Fibroblast of skin of abdomen (primary cell): Measurements from ENCODE around the gene KDM5C. TPM values are rescaled to one million over a fixed set of nuclear protein-coding genes. Genes with fewer than 3 reads are reported as not detected.

Experiments
- DNase-seq: peaks from one replicate; pipeline ENCODE4 v3.0.0-alpha.2; 2013
- polyA plus RNA-seq, 2 experiments: library from polyadenylated mRNA; unstranded; fragments of 120-200 nt; gene quantifications; one replicate each; pipeline ENCODE4 v1.2.1, GENCODE V29; 2013; ENCODE audit not compliant: insufficient read length in 2 of 2

KDM5C gene
- polyA plus RNA-seq (2013, experiment 1 of 2; ENCODE audit: insufficient read length), result 47.0 TPM
- polyA plus RNA-seq (2013, experiment 2 of 2; ENCODE audit: insufficient read length), result 45.0 TPM

GRCh38 chrX:53224860-53225797 is at the start of gene KDM5C:
TSS of gene KDM5C (minus strand) at chrX:53225207. CDS start at chrX:53224889, 318 bp downstream.
- DNase-seq, result peak; percentile 90

- DNase-seq, result no peak
Observed at GRCh38 chrX:53272808-53273337, 47.9 kb upstream of the KDM5C start.

GRCh38 chrX:53269536-53270107 is 44.6 kb upstream of the KDM5C start:
- no peak for DNase-seq

- DNase-seq, result no peak
Observed at GRCh38 chrX:53268173-53268572, 43.2 kb upstream of the KDM5C start.

- no peak for DNase-seq
Observed at GRCh38 chrX:53266914-53267313, 41.9 kb upstream of the KDM5C start.

- peak; percentile 73 for DNase-seq
Observed at GRCh38 chrX:53265771-53266574, 41.0 kb upstream of the KDM5C start.

GRCh38 chrX:53263597-53264094 is 38.6 kb upstream of the KDM5C start:
- DNase-seq, result peak; percentile 67

GRCh38 chrX:53262918-53263394 is 37.9 kb upstream of the KDM5C start:
- peak; percentile 44 for DNase-seq

GRCh38 chrX:53262189-53262917 is 37.3 kb upstream of the KDM5C start:
- no peak for DNase-seq

GRCh38 chrX:53261355-53261972 is 36.5 kb upstream of the KDM5C start:
- DNase-seq, result peak; percentile 21

GRCh38 chrX:53260836-53261235 is 35.8 kb upstream of the KDM5C start:
- DNase-seq, result no peak

GRCh38 chrX:53257670-53258423 is 32.8 kb upstream of the KDM5C start:
- DNase-seq, result no peak

GRCh38 chrX:53257166-53257565 is 32.2 kb upstream of the KDM5C start:
- DNase-seq, result no peak

- no peak for DNase-seq
Observed at GRCh38 chrX:53256446-53257041, 31.5 kb upstream of the KDM5C start.

- DNase-seq, result no peak
Observed at GRCh38 chrX:53255738-53256191, 30.8 kb upstream of the KDM5C start.

- DNase-seq, result no peak
Observed at GRCh38 chrX:53254570-53255461, 29.8 kb upstream of the KDM5C start.

- DNase-seq, result no peak
Observed at GRCh38 chrX:53253293-53254020, 28.4 kb upstream of the KDM5C start.

- DNase-seq, result peak; percentile 28
Observed at GRCh38 chrX:53251307-53251706, 26.3 kb upstream of the KDM5C start.
